Type B pancreatic cell (in vitro differentiated cells): Measurements from ENCODE around the gene CCDC68. TPM values are rescaled to one million over a fixed set of nuclear protein-coding genes. Genes with fewer than 3 reads are reported as not detected.

ENCODE experiments used
- DNase-seq: peaks from one replicate; pipeline ENCODE4 v3.0.0; 2021; ENCODE audit warnings: mixed read lengths; ENCODE audit not compliant: unreplicated experiment; ENCODE audit errors: extremely low spot score
- H3K27ac Mint-ChIP-seq: 2 replicates; pipeline ENCODE4 v1.8.0; 2021; ENCODE audit warnings: mild to moderate bottlenecking, mixed read lengths
- H3K27me3 Mint-ChIP-seq: 2 replicates; pipeline ENCODE4 v1.8.0; 2021; ENCODE audit warnings: mixed read lengths
- H3K36me3 Mint-ChIP-seq: 2 replicates; pipeline ENCODE4 v1.8.0; 2021; ENCODE audit warnings: mixed read lengths
- H3K4me1 Mint-ChIP-seq: one replicate; pipeline ENCODE4 v1.8.0; 2021; ENCODE audit warnings: mixed read lengths; ENCODE audit not compliant: unreplicated experiment
- H3K4me3 Mint-ChIP-seq: 2 replicates; pipeline ENCODE4 v1.8.0; 2021; ENCODE audit warnings: mild to moderate bottlenecking, mixed read lengths
- H3K9me3 Mint-ChIP-seq: 2 replicates; pipeline ENCODE4 v1.8.0; 2021; ENCODE audit warnings: mixed read lengths
- CTCF ChIP-seq: fragments of 200-600 bp; sonication (generic); conservative IDR thresholded peaks from 2 replicates; pipeline ENCODE4 v1.5.0; 2021; ENCODE audit warnings: antibody characterized with exemption, mild to moderate bottlenecking
- total RNA-seq: library from RNA; stranded (reverse); gene quantifications from 2 replicates; pipeline ENCODE4 v1.2.1, GENCODE V29; 2021; ENCODE audit warnings: low replicate concordance

Gene CCDC68
- total RNA-seq, 1 donor from 2014 or later, result not detected

- TF ChIP-seq CTCF, result no peak
- DNase-seq, result no peak
- no peaks in the 10 kb centered on the region for H3K4me1 Mint-ChIP-seq
- H3K9me3 Mint-ChIP-seq, result no peaks in the 10 kb centered on the region
- no peak overlapping the region for H3K27ac Mint-ChIP-seq
- H3K27me3 Mint-ChIP-seq, result peaks cover 5% of the 10 kb centered on the region
- H3K36me3 Mint-ChIP-seq, result no peaks in the 10 kb centered on the region
- H3K4me3 Mint-ChIP-seq, result no peak overlapping the region
Measured at GRCh38 chr18:54909538-54909937, 49.7 kb downstream of the CCDC68 start.

GRCh38 chr18:54906331-54907185, 52.7 kb downstream of the CCDC68 start:
- DNase-seq, result no peak

DNA sequence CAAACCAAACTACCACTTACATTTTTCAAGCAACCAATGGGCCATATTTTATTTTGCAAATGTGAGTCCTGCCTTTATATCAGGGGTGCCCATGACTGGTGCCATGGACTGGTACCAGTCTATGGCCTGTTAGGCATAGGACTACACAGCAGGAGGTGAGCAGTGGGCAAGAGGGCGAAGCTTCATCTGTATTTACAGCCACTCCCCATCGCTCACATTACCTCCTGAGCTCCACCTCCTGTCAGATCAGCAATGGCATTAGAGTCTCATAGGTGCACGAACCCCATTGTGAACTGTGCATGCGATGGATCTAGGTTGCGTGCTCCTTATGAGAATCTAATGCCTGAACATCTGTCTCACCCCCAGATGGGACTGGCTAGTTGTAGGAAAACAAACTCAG, 53.6 kb downstream of the CCDC68 start:
- H3K4me3 Mint-ChIP-seq, result no peak overlapping the region
- no peaks in the 10 kb centered on the region for H3K4me1 Mint-ChIP-seq
- no peak overlapping the region for H3K27ac Mint-ChIP-seq
- no peak for TF ChIP-seq CTCF
- peaks cover 5% of the 10 kb centered on the region for H3K27me3 Mint-ChIP-seq
- DNase-seq, result no peak
- no peaks in the 10 kb centered on the region for H3K36me3 Mint-ChIP-seq
- no peaks in the 10 kb centered on the region for H3K9me3 Mint-ChIP-seq

More at GRCh38 chr18:54906331-54907185, 52.7 kb downstream of the CCDC68 start:
- Mint-ChIP-seq H3K27me3 (peaks cover 5% of the 10 kb centered on the region), H3K36me3 (no peaks in the 10 kb centered on the region), H3K4me1 (no peaks in the 10 kb centered on the region), H3K4me3 (no peak overlapping the region), H3K9me3 (no peaks in the 10 kb centered on the region), H3K27ac (no peak overlapping the region)
- TF ChIP-seq CTCF, result no peak

DNA sequence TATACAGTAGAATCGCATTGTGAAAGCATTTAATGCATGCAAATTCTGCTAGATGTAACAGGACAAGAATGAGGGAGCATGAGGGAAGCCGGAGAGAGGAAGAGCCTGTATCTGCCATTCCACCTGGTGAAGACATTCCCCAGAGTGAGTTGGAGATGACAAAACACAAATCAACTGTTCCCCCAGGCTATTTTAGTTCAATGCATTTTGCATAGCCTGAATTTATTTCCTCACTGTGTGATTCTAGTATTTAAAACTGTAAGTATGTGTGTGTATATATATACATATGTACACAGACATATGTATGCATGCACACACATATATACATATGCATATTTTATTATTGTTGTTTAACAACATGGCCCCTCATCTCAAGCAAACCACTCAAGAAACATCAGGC, 54.7 kb downstream of the CCDC68 start:
- Mint-ChIP-seq H3K27ac (no peak overlapping the region), H3K27me3 (peaks cover 5% of the 10 kb centered on the region), H3K36me3 (no peaks in the 10 kb centered on the region), H3K9me3 (no peaks in the 10 kb centered on the region), H3K4me3 (no peak overlapping the region), H3K4me1 (no peaks in the 10 kb centered on the region)
- no peak for TF ChIP-seq CTCF
- DNase-seq, result no peak

DNA sequence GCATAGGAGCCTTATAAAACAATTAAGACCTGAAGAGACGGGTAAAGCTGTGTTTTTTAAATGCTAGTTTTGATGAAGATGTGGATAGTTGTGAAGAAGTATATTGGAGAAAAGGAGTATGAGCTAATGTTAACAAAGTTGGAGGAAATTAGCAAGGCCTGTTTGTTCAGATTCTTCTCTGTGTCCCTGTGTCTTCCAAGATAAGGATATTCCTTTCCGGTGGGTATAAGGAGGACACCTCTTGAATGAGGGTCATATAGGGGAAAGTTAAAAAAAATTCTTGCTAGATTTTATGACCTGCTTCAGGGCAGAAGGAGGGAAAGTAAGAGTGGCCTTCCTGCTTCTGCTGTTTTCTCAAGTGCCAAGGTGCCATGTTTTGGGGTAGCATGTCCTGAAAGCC, 59.0 kb downstream of the CCDC68 start:
- Mint-ChIP-seq H3K27me3 (no peaks in the 10 kb centered on the region), H3K9me3 (no peaks in the 10 kb centered on the region), H3K4me1 (no peaks in the 10 kb centered on the region), H3K27ac (no peak overlapping the region), H3K4me3 (no peak overlapping the region), H3K36me3 (no peaks in the 10 kb centered on the region)
- no peak for TF ChIP-seq CTCF
- DNase-seq, result no peak
